Stimulated activated CD8-positive, alpha-beta memory T cell treated with anti-CD3 and anti-CD28 coated beads, Interleukin-2, amount 100 ng/mL, for 48 hours (primary cell): ENCODE measurements around the gene RBMS3.

Experiments used
- DNase-seq, 2 donors: peaks; one replicate each; pipeline ENCODE4 v3.0.0-alpha.2; 2020; ENCODE audit warnings: low read depth in 2 of 2

The RBMS3 gene

DNA sequence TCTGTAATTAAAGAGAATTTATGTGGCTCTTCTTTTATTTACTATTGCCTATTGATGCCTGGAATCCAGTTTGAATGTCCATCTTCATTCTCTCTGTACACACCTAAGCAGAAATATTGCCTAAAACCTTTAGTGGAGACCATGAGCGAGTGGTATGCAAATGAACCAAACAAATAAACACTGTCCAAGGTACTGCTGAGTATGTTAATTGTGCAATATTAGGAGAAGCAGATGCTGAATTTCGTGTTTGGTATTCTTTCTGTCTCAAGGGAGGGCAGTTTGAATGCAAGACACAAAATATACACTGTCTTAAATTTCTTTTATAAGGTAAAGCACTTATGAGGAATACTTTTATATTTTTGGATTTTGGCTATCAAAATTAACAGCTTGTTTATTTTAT, 440.9 kb downstream of the RBMS3 start:
- no peak for DNase-seq

DNA sequence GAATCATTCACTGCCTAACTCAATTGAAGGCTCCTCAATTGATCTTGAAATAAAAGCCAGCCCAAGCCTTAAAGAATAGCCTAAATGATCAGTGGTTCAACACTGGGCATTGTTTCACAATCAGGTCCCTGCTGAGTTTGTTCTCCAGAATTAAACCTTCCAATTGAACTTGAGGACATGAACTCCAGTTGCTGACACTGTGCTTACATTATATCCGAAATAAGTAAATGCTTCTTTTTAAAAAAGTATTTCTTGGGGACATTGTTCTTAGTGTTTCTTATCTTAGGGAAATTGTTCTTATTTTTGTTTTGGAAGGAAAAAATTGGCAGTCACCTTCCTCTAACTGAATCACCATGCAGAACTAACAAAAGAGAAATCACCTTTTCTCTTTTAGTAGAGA, 450.2 kb downstream of the RBMS3 start:
- DNase-seq = no peak

DNA sequence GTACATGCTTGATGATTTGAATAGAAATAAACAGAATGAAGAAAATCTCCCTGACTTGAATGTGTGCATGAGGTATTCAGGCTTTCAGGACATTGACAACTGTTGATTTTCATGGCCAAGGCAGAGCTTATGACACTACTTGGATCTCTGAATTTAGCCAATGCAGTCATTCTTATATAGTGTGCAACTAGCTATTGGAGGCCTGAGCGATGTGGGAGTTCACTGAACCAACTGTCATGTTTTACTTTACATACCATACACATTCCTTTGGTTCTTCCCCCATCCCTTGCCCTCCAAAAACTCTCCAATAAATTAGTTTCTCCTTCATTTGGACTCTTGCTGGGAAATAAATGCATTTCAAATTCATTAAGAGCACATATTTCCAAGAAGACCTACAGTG, 460.4 kb downstream of the RBMS3 start:
- no peak for DNase-seq

DNA sequence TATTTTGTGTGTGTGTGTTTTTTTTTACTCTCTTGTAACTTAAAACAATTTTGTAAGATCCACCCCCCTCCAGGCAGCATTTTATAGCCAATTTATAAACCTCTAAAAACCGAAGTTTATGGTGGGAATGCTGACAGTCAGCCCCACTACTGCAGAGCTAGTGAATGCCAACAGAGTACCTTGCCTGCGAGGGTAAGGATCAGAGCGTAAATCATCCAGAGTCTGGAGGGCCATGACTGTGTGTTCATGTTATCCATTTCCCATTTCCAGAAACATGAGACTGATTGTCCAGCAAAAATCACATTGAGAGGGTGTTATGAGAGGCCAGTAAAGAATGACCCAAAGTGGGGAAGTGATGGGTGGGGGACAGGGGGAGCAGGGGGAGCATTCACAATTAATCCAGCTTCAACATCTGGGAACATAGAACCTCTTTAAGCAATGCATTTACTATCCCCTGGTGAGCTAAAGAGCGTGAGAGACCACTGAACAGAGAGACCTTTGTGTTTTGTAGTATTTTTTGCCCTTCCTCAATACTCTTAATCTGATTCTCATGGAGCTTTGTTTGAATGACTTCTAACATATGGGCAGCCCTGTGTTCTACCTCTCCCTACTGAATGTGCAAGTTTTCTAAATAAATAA, 464.5 kb downstream of the RBMS3 start:
- no peak for DNase-seq

DNA sequence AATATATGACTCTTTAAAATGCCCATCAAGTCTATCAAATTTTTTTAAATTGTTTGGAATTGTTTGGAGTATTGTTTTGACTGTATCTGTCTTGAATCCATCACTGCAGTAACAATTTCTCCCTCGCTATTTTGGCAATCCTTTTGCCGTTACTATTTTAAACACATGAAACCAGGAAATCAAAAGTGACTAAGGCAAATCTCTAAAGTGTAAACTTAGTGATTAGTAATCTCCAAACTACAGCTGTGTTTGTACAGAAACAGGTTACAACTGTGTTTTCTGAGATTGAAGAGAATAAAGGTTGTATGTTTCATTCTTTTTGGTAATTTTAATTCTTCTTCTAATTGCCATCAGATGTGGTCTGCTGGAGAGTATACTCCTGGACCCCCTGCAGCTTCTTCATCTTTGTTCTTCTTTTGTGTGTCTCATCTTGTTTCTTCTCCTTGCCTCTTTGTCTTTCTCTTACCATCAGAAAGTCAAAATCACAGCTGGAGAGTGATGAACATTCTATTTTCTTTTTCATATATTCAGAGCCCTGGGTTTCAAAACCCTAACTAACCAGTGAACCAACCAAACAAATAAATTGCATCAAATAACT, 465.4 kb downstream of the RBMS3 start:
- no peak for DNase-seq

DNA sequence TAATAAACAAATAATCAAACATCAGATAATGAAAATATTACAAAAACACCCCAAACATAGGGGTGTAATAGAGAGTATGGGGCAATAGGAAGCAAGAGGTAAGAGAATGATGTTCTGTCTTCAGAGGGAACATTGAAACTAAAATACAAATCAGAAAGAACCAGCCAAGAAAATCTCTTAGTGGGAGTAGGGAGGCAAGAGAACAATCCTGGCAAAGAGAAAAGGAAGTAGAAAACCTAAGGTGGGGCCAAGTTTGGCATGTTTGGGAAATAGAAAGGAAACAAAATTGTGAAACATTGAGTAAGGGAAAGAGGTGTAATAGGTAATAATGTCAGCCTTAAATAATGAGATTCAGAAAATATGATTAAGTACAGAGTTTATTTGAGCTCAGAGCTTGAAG, 467.1 kb downstream of the RBMS3 start:
- DNase-seq = no peak

DNA sequence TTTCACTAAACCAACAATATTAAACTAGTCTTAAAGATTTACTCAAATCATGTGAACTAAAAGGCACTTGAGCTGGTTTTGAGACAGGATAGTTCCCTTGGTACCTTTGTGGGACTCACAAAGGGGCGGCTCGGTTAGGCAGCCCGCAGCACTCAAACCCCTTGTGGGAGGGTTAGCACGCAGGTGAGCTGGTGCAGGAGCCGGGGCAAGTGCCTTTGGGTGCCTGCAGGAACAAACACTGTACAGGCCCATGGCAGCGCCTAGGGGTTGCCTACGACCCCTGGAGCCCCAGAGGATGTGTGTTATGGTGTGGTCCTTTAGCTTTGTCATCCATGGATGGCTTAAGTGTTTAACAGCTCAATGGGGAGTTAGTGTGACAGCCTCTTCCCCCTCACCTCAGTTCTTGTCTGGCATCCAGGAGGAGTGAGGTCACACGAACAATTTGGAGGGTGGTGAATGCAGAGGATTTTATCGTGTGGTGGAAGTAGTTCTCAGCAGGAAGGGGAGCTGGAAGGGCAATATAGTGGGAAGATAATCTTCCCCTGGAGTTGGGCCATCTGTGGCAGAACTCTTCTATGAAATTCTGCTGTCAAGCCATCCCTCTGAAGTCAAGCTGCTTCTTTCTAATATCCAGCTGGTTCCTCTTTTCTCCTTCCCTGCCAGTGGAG, 470.9 kb downstream of the RBMS3 start:
- no peak for DNase-seq

DNA sequence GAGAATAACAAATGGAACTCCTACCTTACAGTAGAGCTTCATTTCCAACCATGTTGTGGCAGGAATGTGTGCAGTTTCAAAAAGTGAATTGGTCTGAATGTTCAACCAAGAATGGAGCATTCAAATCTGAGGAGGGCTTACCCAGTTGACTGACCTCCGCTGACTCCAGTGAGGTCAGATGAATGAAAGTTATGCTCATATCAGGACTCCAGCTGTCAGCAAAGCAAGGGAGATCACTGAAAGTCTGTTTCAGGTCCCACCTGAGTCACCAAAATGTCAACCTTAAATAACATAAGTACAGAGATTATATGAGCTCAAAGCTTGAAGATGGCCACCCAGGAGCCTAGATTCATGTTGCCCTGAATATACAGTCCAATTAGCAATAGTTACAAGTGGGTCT, 473.5 kb downstream of the RBMS3 start:
- DNase-seq = no peak

DNA sequence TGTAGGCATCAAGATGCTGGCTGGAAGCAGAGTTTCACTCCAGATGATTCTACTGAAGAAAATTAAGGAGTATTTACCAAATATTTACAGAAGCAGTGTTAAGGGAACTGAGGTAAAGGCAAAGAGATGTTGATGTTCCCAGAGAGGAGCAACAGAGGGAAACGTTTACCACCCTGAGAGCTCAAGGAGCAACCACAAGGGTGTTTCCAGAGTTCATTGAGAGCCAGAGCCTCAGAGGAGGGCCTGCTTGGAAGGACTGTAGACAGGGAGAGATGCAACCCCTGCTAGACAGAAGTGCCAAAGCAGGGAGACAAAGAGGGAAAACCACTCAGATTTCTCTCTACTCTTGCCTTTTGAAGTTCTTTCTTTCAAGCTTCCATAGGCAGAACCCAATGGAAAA, 474.5 kb downstream of the RBMS3 start:
- DNase-seq = no peak

DNA sequence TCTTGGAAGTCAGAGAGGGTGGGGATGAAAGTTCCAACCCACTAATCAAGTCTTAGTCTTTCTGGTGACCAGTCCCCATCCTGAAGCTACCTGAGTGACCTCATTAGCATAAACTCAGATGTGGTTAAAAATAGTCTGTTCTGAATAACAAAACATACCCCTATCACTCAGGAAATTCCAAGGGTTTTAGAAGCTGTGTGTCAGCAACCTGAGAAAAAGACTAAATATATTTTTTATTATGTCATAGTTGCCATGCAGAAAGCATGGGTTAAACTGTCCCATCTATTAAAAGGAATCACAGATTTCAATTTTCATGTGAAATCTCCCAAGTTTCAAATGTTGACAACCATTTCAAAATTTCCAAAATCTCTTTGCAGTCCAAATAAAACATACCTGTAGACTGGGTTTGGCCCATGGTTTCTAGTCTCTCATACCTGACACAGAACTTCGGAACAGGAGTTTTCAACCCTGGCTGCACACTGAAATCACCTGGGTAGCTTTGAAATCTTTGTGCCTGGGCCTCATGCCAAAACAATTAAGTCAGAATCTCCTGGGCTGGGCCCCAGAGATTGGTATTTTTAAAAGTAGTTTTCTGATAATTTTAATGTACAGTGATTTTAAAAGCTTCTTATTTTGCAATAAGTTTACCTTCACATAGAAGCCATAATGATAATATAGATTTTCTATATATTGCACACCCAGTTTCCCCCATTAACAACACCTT, 476.3 kb downstream of the RBMS3 start:
- no peak for DNase-seq

DNA sequence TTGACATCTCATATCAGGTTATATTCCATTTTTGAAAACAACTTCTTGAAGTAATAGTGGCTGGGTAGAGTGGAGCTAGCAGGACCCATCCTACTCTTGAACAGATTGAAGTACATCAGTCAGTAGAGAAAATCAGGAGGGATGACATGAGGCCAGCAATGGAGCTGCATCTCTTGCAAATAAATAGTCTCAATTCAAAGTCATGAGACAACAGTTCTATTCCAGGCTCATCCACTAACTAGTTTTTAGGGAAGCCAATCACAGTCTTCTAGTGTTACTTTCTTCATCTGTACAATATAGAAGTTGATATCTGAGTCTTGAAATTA, 477.2 kb downstream of the RBMS3 start:
- no peak for DNase-seq

DNA sequence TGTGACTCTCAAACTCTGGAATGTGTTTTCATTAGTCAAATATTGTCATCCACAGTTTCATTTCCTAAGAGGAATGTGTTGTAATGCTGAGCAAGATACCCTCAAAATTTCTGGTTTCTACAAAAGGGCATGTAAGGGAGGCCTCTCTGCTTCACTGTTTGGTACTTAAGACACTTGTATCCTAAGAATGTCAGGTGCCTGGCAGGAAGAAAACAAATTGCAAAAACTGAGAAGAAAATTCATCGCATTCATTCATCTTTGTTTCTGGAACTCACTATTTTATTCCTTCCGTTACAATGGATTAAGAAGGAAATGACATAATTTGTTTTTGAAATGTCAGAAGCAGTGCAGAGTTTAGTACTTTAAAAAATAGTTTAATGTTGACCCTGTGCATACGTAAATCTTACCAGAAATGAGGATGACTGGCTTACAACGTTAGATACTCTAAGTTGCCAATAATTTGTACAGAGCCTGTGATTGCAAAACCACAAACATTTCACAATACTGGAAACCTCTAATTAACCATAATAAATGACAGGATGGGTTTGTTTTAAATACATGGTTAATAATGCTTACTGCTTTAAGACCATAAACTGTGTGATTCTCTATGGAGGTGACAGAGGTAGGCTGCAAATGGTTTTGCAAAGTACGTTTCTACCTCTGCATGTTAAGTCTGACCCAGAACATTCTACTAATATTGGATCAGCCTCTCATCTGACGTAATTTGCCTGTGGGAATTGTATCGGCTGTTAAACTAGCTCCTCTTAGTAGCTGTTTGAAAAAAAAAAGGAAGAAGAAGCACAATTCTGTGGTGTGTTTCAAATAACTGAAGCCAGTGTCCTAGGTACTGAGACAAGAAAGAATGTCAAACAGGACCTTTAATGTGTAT, 477.8 kb downstream of the RBMS3 start:
- DNase-seq = no peak

DNA sequence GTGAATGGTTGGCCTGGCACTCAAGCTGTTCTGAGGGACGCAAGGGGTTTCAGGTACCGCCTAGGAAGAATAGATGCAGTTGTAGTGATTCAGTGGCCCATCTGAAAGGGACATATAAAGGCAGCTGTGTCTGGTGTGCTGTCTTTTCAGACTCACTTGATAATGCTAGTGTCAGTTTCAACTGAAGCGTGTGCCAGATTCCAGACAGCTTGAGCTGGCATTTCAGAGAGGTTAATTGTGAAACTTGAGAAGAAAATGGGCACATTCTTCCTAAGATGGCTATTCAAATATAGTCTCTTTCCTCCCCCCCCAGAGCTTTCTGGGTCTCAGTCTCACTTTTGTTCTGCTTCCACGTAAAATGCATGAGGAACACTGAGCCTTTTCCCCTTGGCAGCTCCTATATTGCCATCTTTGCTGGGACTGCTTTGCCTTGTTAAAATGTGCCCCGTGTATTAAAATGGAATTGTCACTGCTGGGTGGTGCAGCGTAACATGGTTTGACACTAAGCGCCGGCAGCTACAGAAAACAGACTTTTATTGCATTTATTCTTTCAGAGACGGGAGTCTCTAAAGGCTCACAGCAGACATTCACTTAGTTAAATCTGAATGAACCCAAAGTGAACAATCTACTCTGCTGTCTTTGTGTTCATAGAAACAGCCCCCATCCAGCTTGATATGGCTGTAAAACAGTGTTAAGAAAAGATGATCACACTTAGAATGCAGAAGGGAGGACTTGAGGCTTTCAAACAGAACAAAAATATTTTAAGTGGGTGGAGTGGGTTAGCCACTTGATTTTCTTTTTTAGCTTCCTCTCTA, 478.7 kb downstream of the RBMS3 start:
- DNase-seq = no peak

DNA sequence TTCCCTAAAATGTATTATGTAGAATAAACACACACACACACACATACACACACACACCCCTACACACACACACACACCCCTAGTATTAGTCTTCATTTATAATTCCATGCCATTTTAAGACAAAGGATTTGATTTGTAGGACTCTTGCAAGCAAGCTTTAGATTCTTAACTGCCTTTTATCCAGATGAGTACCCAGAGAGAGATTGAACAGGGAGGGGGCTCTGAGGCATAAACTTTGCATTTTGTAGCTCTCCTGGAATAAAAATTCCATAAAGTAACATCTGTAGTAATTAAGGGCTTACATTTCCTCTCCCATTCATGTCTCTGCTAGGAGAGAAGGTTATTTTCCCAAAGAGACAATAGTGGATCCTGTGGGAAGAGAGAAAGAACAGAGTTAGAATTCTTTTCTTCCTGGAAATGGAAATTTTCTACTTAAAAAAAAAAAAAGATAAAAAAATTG, 479.4 kb downstream of the RBMS3 start:
- DNase-seq = no peak

DNA sequence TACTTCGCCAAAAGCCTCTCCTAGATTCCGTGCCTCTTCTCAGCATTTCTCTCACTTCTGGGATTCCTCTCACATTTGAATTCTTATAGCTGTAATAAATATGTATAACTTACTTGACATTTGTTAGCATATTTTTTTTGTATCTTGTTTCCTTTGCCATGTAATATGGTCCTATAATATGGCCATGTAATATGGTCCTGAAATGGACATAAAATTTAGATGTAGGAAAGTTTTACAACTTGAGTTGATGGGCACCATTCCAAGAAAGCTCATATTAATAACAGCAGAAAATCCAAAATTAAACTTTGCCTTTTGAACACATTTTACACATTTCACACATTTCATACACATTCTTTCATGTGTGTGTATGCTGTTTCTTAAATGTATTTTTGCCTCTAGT, 480.6 kb downstream of the RBMS3 start:
- DNase-seq = no peak

DNA sequence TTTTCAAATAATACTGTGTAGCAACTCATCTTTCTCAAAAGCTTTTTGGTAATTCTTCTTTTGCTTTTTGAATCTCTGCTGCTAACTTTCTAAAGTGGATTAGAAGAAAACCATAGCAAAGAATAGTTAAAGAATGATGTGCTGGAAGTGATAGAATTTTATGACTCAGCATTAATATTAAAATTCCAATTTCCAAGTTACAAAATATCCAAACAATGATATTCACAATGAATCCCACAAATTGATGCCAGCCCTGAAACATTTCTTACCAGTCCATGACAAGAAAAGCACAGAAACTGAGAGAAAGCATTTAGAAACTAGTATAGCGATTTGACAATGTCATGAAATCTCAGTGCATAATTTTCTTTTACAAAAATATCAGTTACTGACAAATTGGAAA, 482.2 kb downstream of the RBMS3 start:
- DNase-seq = no peak

DNA sequence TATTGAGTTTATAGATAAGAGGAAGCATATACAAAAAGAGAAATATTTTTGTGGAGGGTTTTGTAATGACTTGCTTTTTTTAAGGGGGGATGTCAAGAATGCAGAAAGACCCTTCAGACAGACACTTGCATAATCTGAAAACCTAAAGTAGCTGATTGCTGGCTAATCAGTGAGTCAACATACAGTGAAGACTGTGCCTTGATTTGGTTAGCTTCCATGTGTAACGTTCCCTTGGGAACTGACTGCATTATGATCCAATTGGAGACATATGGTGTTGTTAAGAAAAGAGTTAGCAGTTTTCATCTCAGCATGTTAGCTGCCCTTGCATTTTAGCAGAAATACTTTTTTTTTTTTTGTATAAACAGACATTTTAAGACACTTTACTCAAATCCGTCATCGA, 483.2 kb downstream of the RBMS3 start:
- DNase-seq = no peak

DNA sequence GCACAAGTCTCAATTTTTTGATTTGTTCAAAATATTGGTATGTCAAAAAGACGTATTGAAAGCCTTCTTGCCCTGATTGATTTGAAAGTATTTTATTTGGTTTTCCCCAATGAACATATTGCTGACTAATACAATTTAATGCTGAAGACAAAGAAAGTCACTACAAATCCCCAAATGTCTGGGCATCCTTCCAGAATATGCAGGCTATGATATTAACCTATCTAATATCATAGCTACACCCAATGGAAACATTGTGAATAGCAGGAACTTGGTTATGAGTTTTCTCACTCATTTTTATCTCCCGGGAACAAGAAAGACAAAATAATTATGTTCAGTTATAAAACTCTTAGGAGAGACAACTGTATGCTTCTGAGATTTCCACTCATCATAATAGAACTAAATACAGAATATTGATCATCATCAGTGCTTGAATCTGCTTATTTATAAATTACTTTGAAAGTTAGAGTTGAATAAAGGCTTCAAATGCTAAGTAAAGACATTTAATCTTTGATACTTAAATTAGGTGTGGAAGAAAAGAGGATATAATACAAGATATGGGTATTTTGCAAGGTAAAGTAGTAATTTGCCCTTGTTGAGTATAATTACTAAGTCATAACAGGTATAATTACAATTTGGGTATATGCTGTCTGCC, 483.9 kb downstream of the RBMS3 start:
- DNase-seq = no peak

DNA sequence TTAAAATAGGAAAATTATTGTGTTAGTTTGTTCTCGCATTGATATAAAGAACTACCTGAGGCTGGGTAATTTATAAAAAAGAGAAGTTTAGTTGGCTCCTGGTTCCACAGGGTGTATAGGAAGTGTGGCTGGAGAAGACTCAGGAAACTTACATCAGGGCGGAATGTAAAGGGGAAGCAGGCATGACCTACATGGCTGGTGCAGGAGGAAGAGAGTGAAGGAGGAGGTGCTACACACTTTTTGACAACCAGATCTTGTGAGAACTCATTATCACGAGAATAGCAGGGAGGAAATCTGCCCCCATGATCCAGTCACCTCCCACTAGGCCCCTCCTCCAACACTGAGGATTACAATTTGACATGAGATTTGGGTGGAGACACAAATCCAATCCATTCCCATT, 490.7 kb downstream of the RBMS3 start:
- DNase-seq = no peak

DNA sequence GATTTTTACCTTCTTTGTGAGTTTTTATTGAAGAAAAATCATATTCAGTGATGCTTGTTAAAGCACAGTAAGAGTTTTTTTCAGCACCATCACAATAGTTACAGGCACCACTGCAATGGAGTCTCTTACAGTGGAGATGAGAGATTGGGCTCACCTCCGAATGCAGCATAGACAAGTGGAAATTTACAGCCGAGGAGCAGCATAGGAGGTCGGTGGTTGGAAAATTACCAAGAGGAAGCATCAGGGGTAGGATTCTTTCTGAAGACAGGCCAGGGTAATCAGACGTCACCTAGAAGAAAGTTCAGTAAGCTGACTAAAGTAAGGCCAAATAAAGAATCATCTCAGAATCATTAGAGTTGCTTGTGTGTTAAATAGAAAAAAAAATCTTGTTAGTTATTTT, 491.6 kb downstream of the RBMS3 start:
- DNase-seq = no peak

DNA sequence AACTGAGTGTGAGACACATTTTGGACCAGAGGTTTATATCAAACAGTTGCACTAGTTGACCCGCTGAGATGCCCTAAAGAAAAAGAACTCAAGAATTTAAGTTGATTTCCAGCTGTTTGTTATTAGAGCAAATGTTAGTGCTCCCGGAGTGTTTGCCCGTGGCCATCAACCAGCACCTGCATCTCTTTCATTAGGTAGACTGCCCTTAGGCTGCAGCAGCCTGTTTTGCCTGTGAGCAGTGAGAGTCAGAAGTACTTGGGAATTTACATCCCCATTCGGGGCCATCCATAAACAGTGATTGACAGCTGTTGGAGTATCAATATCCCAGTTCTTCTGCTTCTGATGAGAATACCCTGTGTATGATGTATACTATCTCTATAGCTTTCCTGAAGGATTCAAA, 492.6 kb downstream of the RBMS3 start:
- no peak for DNase-seq
